ENCODE results near the gene GALNT12. TPM values are rescaled to one million over a fixed set of nuclear protein-coding genes. Genes with fewer than 3 reads are reported as not detected.
A peak's percentile ranks its signal among the peaks of the same experiment; 100 is the strongest.

The GALNT12 gene
- total RNA-seq, 1 donor from 2014 or later = 1.7 TPM

DNA sequence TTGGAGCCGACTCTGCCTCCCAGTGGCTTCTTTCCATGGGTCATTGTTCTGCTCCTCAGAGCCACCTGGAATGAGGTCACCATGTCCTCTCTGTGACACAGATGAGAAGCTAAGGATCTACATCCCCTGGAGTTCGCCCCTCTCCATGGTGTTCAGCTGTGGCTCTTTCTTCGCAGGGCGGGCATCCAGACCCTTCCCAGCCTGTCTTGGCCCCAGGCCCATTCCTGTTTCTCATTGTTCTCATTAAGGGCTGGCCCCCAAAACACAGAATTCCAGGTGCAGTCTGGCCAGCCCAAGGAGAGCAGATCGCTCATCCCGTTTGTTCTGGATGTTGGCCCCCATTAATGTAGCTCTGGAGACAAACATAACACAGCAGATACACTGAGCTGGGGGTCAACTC, 69.8 kb downstream of the GALNT12 start:
- no peak overlapping the region for H3K4me2 ChIP-seq (ENCODE audit: low read length)
- FAIRE-seq = no peak

DNA sequence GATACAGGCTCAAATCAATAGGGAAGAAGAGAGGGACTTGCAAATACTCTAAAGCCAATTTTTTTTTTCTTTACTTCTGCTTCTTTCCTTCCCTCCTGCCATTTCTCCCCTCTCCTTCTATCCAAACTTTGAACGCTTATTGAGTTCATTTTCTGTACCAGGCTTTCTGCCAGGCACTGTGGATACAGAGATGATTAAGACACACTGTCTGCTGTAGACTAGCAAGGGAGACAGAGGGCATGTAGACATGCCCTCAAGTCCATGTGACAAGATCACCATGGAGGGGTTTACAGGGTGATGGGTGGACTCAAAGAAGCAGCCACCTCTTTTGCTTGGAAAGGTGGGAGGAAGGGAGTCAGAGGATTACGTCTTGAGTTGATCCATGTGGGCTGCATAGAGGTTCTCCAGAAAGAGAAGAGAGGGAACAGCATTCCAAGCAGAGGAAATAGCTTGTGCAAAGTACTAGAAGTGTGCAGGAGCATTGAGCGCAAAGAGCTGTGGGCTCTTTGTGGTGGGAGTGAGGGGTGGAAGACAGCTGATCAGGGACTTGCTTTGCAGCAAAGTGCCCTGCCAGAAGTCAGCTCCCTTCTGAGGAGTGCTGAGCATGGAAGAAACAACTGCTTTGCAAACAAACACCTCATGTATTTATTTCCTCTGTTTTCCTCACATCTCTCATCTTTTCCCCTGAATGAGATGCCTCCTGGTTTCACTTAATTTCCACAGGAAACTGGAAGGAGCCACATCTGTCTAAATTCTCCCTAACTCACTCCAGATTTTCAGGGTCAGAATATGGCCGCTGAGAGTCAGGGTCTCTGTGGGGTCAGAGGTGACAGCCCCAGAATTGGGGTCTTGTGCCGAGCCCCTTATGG, 71.9 kb downstream of the GALNT12 start:
- no peaks in the 10 kb centered on the region for H3K4me1 Mint-ChIP-seq (ENCODE audit: low read depth, unreplicated experiment)
- no peak overlapping the region for H3K9ac ChIP-seq (ENCODE audit: low read length)
- H3K27ac Mint-ChIP-seq (ENCODE audit: unreplicated experiment) = peak overlapping the region; percentile 21
- H3K4me1 ChIP-seq (ENCODE audit: insufficient read depth, low read length) = no peaks in the 10 kb centered on the region
- no peak overlapping the region for H3K4me3 ChIP-seq (ENCODE audit: insufficient read depth, low read depth, low read length)
- H3K4me3 Mint-ChIP-seq (ENCODE audit: unreplicated experiment) = no peak overlapping the region
- DNase-seq (ENCODE audit: low read depth) = no peak
- no peak for FAIRE-seq
- H4K20me1 ChIP-seq (ENCODE audit: insufficient read depth, low read length) = no peaks in the 10 kb centered on the region
- H3K4me2 ChIP-seq (ENCODE audit: low read length) = no peak overlapping the region
- TF ChIP-seq, protein P1, sequence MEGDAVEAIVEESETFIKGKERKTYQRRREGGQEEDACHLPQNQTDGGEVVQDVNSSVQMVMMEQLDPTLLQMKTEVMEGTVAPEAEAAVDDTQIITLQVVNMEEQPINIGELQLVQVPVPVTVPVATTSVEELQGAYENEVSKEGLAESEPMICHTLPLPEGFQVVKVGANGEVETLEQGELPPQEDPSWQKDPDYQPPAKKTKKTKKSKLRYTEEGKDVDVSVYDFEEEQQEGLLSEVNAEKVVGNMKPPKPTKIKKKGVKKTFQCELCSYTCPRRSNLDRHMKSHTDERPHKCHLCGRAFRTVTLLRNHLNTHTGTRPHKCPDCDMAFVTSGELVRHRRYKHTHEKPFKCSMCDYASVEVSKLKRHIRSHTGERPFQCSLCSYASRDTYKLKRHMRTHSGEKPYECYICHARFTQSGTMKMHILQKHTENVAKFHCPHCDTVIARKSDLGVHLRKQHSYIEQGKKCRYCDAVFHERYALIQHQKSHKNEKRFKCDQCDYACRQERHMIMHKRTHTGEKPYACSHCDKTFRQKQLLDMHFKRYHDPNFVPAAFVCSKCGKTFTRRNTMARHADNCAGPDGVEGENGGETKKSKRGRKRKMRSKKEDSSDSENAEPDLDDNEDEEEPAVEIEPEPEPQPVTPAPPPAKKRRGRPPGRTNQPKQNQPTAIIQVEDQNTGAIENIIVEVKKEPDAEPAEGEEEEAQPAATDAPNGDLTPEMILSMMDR (IDR thresholded peaks at IDR 0.05; ENCODE audit: insufficient read depth, low read depth, low read length) = no peak
- TF ChIP-seq EZH2 (IDR thresholded peaks at IDR 0.05; ENCODE audit: insufficient read depth, low read length) = no peak
- no peak overlapping the region for H3K27ac ChIP-seq (ENCODE audit: low read depth, low read length)
- peaks cover 5% of the 10 kb centered on the region for H3K9me3 Mint-ChIP-seq (ENCODE audit: unreplicated experiment)
- no peak overlapping the region for H2AFZ ChIP-seq (ENCODE audit: low read depth, low read length)
- peaks cover 54% of the 10 kb centered on the region for H3K27me3 Mint-ChIP-seq (ENCODE audit: low read depth, unreplicated experiment)
- no peaks in the 10 kb centered on the region for H3K9me3 ChIP-seq (ENCODE audit: insufficient read depth, low read depth, low read length)
- H3K36me3 ChIP-seq (ENCODE audit: insufficient read depth, low read length) = no peaks in the 10 kb centered on the region
- H3K27me3 ChIP-seq (ENCODE audit: insufficient read depth, low read length) = peaks cover 28% of the 10 kb centered on the region
- no peaks in the 10 kb centered on the region for H3K79me2 ChIP-seq (ENCODE audit: insufficient read depth, low read length)
- H3K36me3 Mint-ChIP-seq (ENCODE audit: low read depth, unreplicated experiment) = no peaks in the 10 kb centered on the region

More for the DNA sequence above, 69.8 kb downstream of the GALNT12 start:
- no peak for DNase-seq (ENCODE audit: low read depth)
- no peaks in the 10 kb centered on the region for H3K9me3 ChIP-seq (ENCODE audit: insufficient read depth, low read depth, low read length)
- no peak overlapping the region for H3K4me3 ChIP-seq (ENCODE audit: insufficient read depth, low read depth, low read length)
- TF ChIP-seq, protein P1 (IDR thresholded peaks at IDR 0.05; ENCODE audit: insufficient read depth, low read depth, low read length) = no peak
- no peak for TF ChIP-seq EZH2 (IDR thresholded peaks at IDR 0.05; ENCODE audit: insufficient read depth, low read length)
- H4K20me1 ChIP-seq (ENCODE audit: insufficient read depth, low read length) = no peaks in the 10 kb centered on the region
- H3K4me1 ChIP-seq (ENCODE audit: insufficient read depth, low read length) = no peaks in the 10 kb centered on the region
- H3K9ac ChIP-seq (ENCODE audit: low read length) = no peak overlapping the region
- Mint-ChIP-seq H3K36me3 (ENCODE audit: low read depth, unreplicated experiment) (no peaks in the 10 kb centered on the region), H3K27ac (ENCODE audit: unreplicated experiment) (peak overlapping the region; percentile 47), H3K4me1 (ENCODE audit: low read depth, unreplicated experiment) (no peaks in the 10 kb centered on the region), H3K9me3 (ENCODE audit: unreplicated experiment) (peaks cover 9% of the 10 kb centered on the region), H3K27me3 (ENCODE audit: low read depth, unreplicated experiment) (peaks cover 52% of the 10 kb centered on the region), H3K4me3 (ENCODE audit: unreplicated experiment) (no peak overlapping the region)
- H3K36me3 ChIP-seq (ENCODE audit: insufficient read depth, low read length) = no peaks in the 10 kb centered on the region
- peaks cover 25% of the 10 kb centered on the region for H3K27me3 ChIP-seq (ENCODE audit: insufficient read depth, low read length)
- H3K27ac ChIP-seq (ENCODE audit: low read depth, low read length) = no peak overlapping the region
- H2AFZ ChIP-seq (ENCODE audit: low read depth, low read length) = no peak overlapping the region
- H3K79me2 ChIP-seq (ENCODE audit: insufficient read depth, low read length) = no peaks in the 10 kb centered on the region

GRCh38 chr9:98879963-98880310, 72.5 kb downstream of the GALNT12 start:
- no peak for TF ChIP-seq EZH2 (IDR thresholded peaks at IDR 0.05; ENCODE audit: insufficient read depth, low read length)
- TF ChIP-seq, protein P1 (IDR thresholded peaks at IDR 0.05; ENCODE audit: insufficient read depth, low read depth, low read length) = no peak
- no peaks in the 10 kb centered on the region for H4K20me1 ChIP-seq (ENCODE audit: insufficient read depth, low read length)
- Mint-ChIP-seq H3K27ac (ENCODE audit: unreplicated experiment) (no peak overlapping the region), H3K9me3 (ENCODE audit: unreplicated experiment) (peaks cover 5% of the 10 kb centered on the region), H3K4me1 (ENCODE audit: low read depth, unreplicated experiment) (no peaks in the 10 kb centered on the region), H3K27me3 (ENCODE audit: low read depth, unreplicated experiment) (peaks cover 55% of the 10 kb centered on the region), H3K4me3 (ENCODE audit: unreplicated experiment) (no peak overlapping the region), H3K36me3 (ENCODE audit: low read depth, unreplicated experiment) (no peaks in the 10 kb centered on the region)
- H3K9ac ChIP-seq (ENCODE audit: low read length) = no peak overlapping the region
- no peak for DNase-seq (ENCODE audit: low read depth)
- no peaks in the 10 kb centered on the region for H3K79me2 ChIP-seq (ENCODE audit: insufficient read depth, low read length)
- H3K9me3 ChIP-seq (ENCODE audit: insufficient read depth, low read depth, low read length) = no peaks in the 10 kb centered on the region
- no peak overlapping the region for H3K4me3 ChIP-seq (ENCODE audit: insufficient read depth, low read depth, low read length)
- H3K4me1 ChIP-seq (ENCODE audit: insufficient read depth, low read length) = no peaks in the 10 kb centered on the region
- no peak for FAIRE-seq
- no peak overlapping the region for H3K4me2 ChIP-seq (ENCODE audit: low read length)
- H2AFZ ChIP-seq (ENCODE audit: low read depth, low read length) = no peak overlapping the region
- H3K36me3 ChIP-seq (ENCODE audit: insufficient read depth, low read length) = no peaks in the 10 kb centered on the region
- peaks cover 31% of the 10 kb centered on the region for H3K27me3 ChIP-seq (ENCODE audit: insufficient read depth, low read length)
- H3K27ac ChIP-seq (ENCODE audit: low read depth, low read length) = no peak overlapping the region
